ENCODE data around the gene GBF1.
"Not testable (repeated sequence)": the region's sequence is repeated elsewhere in the genome, so short reads cannot be mapped to it uniquely, and the experiment has no call there.

Gene GBF1

GRCh38 chr10:102234888-102235597 is 10.3 kb upstream of the GBF1 start:
- DNase-seq (ENCODE audit: low read depth), result no peak

- no peak for DNase-seq (ENCODE audit: low read depth)
These were observed 9.8 kb upstream of the GBF1 start for GRCh38 chr10:102235598-102235920.

GRCh38 chr10:102236006-102236405 is 9.3 kb upstream of the GBF1 start:
- DNase-seq (ENCODE audit: low read depth), result no peak

- DNase-seq (ENCODE audit: low read depth), result no peak
These were observed 7.5 kb upstream of the GBF1 start for GRCh38 chr10:102237711-102238252.

GRCh38 chr10:102240467-102241031 is 4.8 kb upstream of the GBF1 start:
- no peak for DNase-seq (ENCODE audit: low read depth)

- no peak for DNase-seq (ENCODE audit: low read depth)
These were observed 4.3 kb upstream of the GBF1 start for GRCh38 chr10:102241032-102241443.

- DNase-seq (ENCODE audit: low read depth), result peak; percentile 84
These were observed 3.8 kb upstream of the GBF1 start, which contains the start of gene PITX3 for GRCh38 chr10:102241444-102242117. PITX3 (minus strand) TSS chr10:102241512; CDS start chr10:102232080, 9,432 bp downstream.

- no peak for DNase-seq (ENCODE audit: low read depth)
These were observed 3.2 kb upstream of the GBF1 start for GRCh38 chr10:102242118-102242485.

- no peak for DNase-seq (ENCODE audit: low read depth)
These were observed 2.0 kb upstream of the GBF1 start for GRCh38 chr10:102243309-102243708.

GRCh38 chr10:102245932-102246251 is 560 bp downstream of the GBF1 start:
- DNase-seq (ENCODE audit: low read depth), result no peak

GRCh38 chr10:102246261-102246660 is 929 bp downstream of the GBF1 start:
- DNase-seq (ENCODE audit: low read depth), result no peak

- DNase-seq (ENCODE audit: low read depth), result no peak
These were observed 2.4 kb downstream of the GBF1 start for GRCh38 chr10:102247734-102248133.

- DNase-seq (ENCODE audit: low read depth), result not testable (repeated sequence)
These were observed 7.2 kb downstream of the GBF1 start for GRCh38 chr10:102252508-102252907.

GRCh38 chr10:102254426-102254825 is 9.1 kb downstream of the GBF1 start:
- DNase-seq (ENCODE audit: low read depth), result no peak

GRCh38 chr10:102255404-102255803 is 10.1 kb downstream of the GBF1 start:
- DNase-seq (ENCODE audit: low read depth), result no peak

GRCh38 chr10:102261196-102261595 is 15.9 kb downstream of the GBF1 start:
- no peak for DNase-seq (ENCODE audit: low read depth)

- no peak for DNase-seq (ENCODE audit: low read depth)
These were observed 16.5 kb downstream of the GBF1 start for GRCh38 chr10:102261842-102262241.

- no peak for DNase-seq (ENCODE audit: low read depth)
These were observed 17.5 kb downstream of the GBF1 start for GRCh38 chr10:102262744-102263370.

GRCh38 chr10:102264371-102264770 is 19.0 kb downstream of the GBF1 start:
- no peak for DNase-seq (ENCODE audit: low read depth)

GRCh38 chr10:102266670-102267069 is 21.3 kb downstream of the GBF1 start:
- no peak for DNase-seq (ENCODE audit: low read depth)

- DNase-seq (ENCODE audit: low read depth), result no peak
These were observed 22.4 kb downstream of the GBF1 start for GRCh38 chr10:102267748-102268147.

GRCh38 chr10:102268375-102268888 is 23.1 kb downstream of the GBF1 start:
- no peak for DNase-seq (ENCODE audit: low read depth)

- DNase-seq (ENCODE audit: low read depth), result no peak
These were observed 23.7 kb downstream of the GBF1 start for GRCh38 chr10:102269017-102269416.
